Placental epithelial cell (primary cell): Measurements from ENCODE around the gene UBA3. TPM values are rescaled to one million over a fixed set of nuclear protein-coding genes. Genes with fewer than 3 reads are reported as not detected.
A peak's percentile ranks its signal among the peaks of the same experiment; 100 is the strongest.

Experiments
- small RNA-seq: library from RNA; depleted of rRNA; stranded (forward); fragments of <200 nt; gene quantifications from one replicate; pipeline ENCODE3, GENCODE V24; 2012
- total RNA-seq: library from RNA; depleted of rRNA; stranded (reverse); fragments of >200 nt; gene quantifications from 2 replicates; pipeline ENCODE4 v1.2.3, GENCODE V29; 2012

The UBA3 gene
- 62.4 and 83.6 TPM in 2 replicates for total RNA-seq

GRCh38 chr3:69080233-69080920 lies at the start of gene UBA3:
TSS of gene UBA3 (minus strand) at chr3:69080365. CDS start at chr3:69080353, 12 bp downstream.

GRCh38 chr3:69122403-69122802 lies 42.2 kb upstream of the UBA3 start, which contains the start of gene LMOD3:
TSS of gene LMOD3 (minus strand) at chr3:69122595. CDS start at chr3:69122386, 209 bp downstream.

GRCh38 chr3:69084326-69085167 lies 4.4 kb upstream of the UBA3 start, which contains the start of gene ARL6IP5:
TSS of gene ARL6IP5 (plus strand) at chr3:69084937. CDS start at chr3:69085048, 111 bp downstream.

GRCh38 chr3:69051756-69052471 lies 28.3 kb downstream of the UBA3 start, which contains the start of gene TMF1:
TSS of gene TMF1 (minus strand) at chr3:69052333. CDS start at chr3:69052086, 247 bp downstream.

GRCh38 chr3:69013253-69014021 lies 66.7 kb downstream of the UBA3 start, which contains the start of gene EOGT:
TSS of gene EOGT (minus strand) at chr3:69013684. CDS start at chr3:69009846, 3,838 bp downstream.

Small RNA genes within 50 kb of the gene (small RNA-seq; reads per million reads assigned to genes)
- gene MIR3136 = 1.0 reads per million, percentile 57 among the genes with 10 or more reads in this experiment

Other genes with a start within 250 kb of the UBA3 start
- gene TAFA4, start 147.8 kb downstream of the UBA3 start, total RNA-seq = not detected in 2 replicates
- 24.5 and 31.8 TPM in 2 replicates for gene EOGT, start 66.7 kb downstream of the UBA3 start, total RNA-seq
- 38.9 and 43.6 TPM in 2 replicates for gene TMF1, start 28.0 kb downstream of the UBA3 start, total RNA-seq
- gene ARL6IP5, start 4.6 kb upstream of the UBA3 start, total RNA-seq = 33.8 and 78.1 TPM in 2 replicates
- under 0.01 TPM in 1 of 2 replicates, not detected in the other for gene LMOD3, start 42.2 kb upstream of the UBA3 start, total RNA-seq